PC-3 (cell line): ENCODE data around the gene PIK3R5.

Experiments used
- EZH2 ChIP-seq: fragments of 300-600 bp; sonication (generic); IDR thresholded peaks from one replicate; pipeline ENCODE4 v1.6.1; 2017; ENCODE audit warnings: antibody characterized with exemption, mild to moderate bottlenecking, low read length; ENCODE audit not compliant: unreplicated experiment
- EZH2phosphoT487 ChIP-seq: fragments of 300-600 bp; sonication (generic); IDR thresholded peaks from 2 replicates; pipeline ENCODE4 v1.6.1; 2018; ENCODE audit warnings: mild to moderate bottlenecking, antibody characterized with exemption, low read length, borderline replicate concordance
- TF ChIP-seq, protein P1 (sequence below): fragments of 300-600 bp; sonication (generic); conservative IDR thresholded peaks from 2 replicates; pipeline ENCODE4 v1.5.1; 2017; ENCODE audit warnings: antibody characterized with exemption, low read depth, mild to moderate bottlenecking, low read length

GRCh38 chr17:8830141-8830540 lies 135.4 kb downstream of the PIK3R5 start:
- TF ChIP-seq, protein P1, sequence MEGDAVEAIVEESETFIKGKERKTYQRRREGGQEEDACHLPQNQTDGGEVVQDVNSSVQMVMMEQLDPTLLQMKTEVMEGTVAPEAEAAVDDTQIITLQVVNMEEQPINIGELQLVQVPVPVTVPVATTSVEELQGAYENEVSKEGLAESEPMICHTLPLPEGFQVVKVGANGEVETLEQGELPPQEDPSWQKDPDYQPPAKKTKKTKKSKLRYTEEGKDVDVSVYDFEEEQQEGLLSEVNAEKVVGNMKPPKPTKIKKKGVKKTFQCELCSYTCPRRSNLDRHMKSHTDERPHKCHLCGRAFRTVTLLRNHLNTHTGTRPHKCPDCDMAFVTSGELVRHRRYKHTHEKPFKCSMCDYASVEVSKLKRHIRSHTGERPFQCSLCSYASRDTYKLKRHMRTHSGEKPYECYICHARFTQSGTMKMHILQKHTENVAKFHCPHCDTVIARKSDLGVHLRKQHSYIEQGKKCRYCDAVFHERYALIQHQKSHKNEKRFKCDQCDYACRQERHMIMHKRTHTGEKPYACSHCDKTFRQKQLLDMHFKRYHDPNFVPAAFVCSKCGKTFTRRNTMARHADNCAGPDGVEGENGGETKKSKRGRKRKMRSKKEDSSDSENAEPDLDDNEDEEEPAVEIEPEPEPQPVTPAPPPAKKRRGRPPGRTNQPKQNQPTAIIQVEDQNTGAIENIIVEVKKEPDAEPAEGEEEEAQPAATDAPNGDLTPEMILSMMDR, result no peak
- TF ChIP-seq EZH2phosphoT487 (no peak), EZH2 (no peak)
